GM12878 (cell line): ENCODE data around the gene TLNRD1. TPM values are rescaled to one million over a fixed set of nuclear protein-coding genes. Genes with fewer than 3 reads are reported as not detected.

Experiments used
- ATAC-seq: fragments of 200-7000 bp; cut with Tn5 transposase; 3 replicates; pipeline ENCODE4 v1.9.1; 2020; ENCODE audit warnings: mild to moderate bottlenecking, moderate library complexity
- BruUV-seq: library from RNA; stranded (reverse); fragments of 400-500 nt; replicated peaks from 2 replicates; lab custom pipeline; 2021; lab: Mats Ljungman, UMichigan
- CTCF ChIA-PET: fragments of 300-600 bp; sonication (Branson Sonifier 250); formaldehyde crosslinking; extraction: SDS; loops from one replicate; lab custom pipeline; 2021; ENCODE audit warnings: inconsistent platforms; lab: Yijun Ruan, JAX
- POLR2A ChIA-PET: fragments of 350-600 bp; formaldehyde crosslinking; extraction: SDS; loops from one replicate; lab custom pipeline; 2021; ENCODE audit warnings: inconsistent platforms; lab: Charles Lee
- RAD21 ChIA-PET: fragments of 300-600 bp; sonication (Branson Sonifier 250); formaldehyde crosslinking; loops from one replicate; lab custom pipeline; 2023; ENCODE audit warnings: antibody characterized with exemption; ENCODE audit not compliant: unreplicated experiment; lab: Charles Lee
- SMC1A ChIA-PET: fragments of 300-600 bp; sonication (Branson Sonifier 250); formaldehyde crosslinking; loops from one replicate; lab custom pipeline; 2023; ENCODE audit not compliant: unreplicated experiment, uncharacterized antibody; lab: Charles Lee
- DNase-seq: peaks from one replicate; pipeline ENCODE4 v3.0.0-alpha.2; 2011; ENCODE audit warnings: low read depth, low spot score
- FAIRE-seq: peaks from 3 replicates; lab custom pipeline; 2011; peaks lifted over from hg19 to GRCh38; lab: Jason Lieb, UNC
- H2AFZ ChIP-seq: 2 replicates; pipeline ENCODE4 v1.6.0; 2011; ENCODE audit warnings: low read depth, low read length, control low read depth; ENCODE audit not compliant: control insufficient read depth
- H3K27ac ChIP-seq: 2 replicates; pipeline ENCODE4 v1.5.1; 2011; ENCODE audit warnings: control low read depth; ENCODE audit not compliant: control insufficient read depth, insufficient read depth
- H3K27me3 ChIP-seq, 2 experiments: replicated peaks in 1 of 2; 2 replicates each; pipeline versions ENCODE4 v1.6.0 to v1.6.1; 2011; ENCODE audit warnings: low read length in 1 of 2; ENCODE audit not compliant: control insufficient read depth in 2 of 2, insufficient read depth in 2 of 2
- H3K36me3 ChIP-seq, 2 experiments: 2 replicates each; pipeline ENCODE4 v1.5.1; 2011; ENCODE audit warnings: low read length in 1 of 2; ENCODE audit not compliant: control insufficient read depth in 2 of 2, insufficient read depth in 2 of 2
- H3K4me1 ChIP-seq: 2 replicates; pipeline ENCODE4 v1.6.1; 2011; ENCODE audit warnings: mild to moderate bottlenecking, low read length, moderate library complexity, mixed read lengths; ENCODE audit not compliant: control insufficient read depth, insufficient read depth
- H3K4me2 ChIP-seq: 2 replicates; pipeline ENCODE4 v1.6.0; 2011; ENCODE audit warnings: control low read depth; ENCODE audit not compliant: control insufficient read depth, insufficient read depth
- H3K4me3 ChIP-seq: fragments of 200-600 bp; sonication (generic); 2 replicates; pipeline ENCODE4 v1.5.1; 2016
- H3K79me2 ChIP-seq: 2 replicates; pipeline ENCODE4 v1.6.0; 2011; ENCODE audit warnings: low read length; ENCODE audit not compliant: control insufficient read depth, insufficient read depth
- H3K9ac ChIP-seq: 2 replicates; pipeline ENCODE4 v1.8.0; 2011; ENCODE audit warnings: low read length, control low read depth, mixed read lengths; ENCODE audit not compliant: control insufficient read depth, insufficient read depth
- H3K9me3 ChIP-seq: replicated peaks from 3 replicates; pipeline ENCODE4 v1.5.1; 2011; ENCODE audit warnings: mild to moderate bottlenecking, low read length; ENCODE audit not compliant: control insufficient read depth, insufficient read depth
- H4K20me1 ChIP-seq: 2 replicates; pipeline ENCODE4 v1.6.0; 2011; ENCODE audit not compliant: control insufficient read depth, insufficient read depth
- CHD1 ChIP-seq: IDR thresholded peaks from 2 replicates; pipeline ENCODE4 v1.6.1; 2012; ENCODE audit warnings: low read depth, low read length, improper control_type of control experiment
- CREB1 ChIP-seq: IDR thresholded peaks from 2 replicates; pipeline ENCODE4 v1.6.1; 2012; ENCODE audit warnings: low read depth, mild to moderate bottlenecking, inconsistent platforms
- DPF2 ChIP-seq: fragments of 450-650 bp; IDR thresholded peaks from 2 replicates; pipeline ENCODE4 v1.6.1; 2017; ENCODE audit warnings: mild to moderate bottlenecking
- FOXM1 ChIP-seq: IDR thresholded peaks from 2 replicates; pipeline ENCODE4 v1.6.1; 2012; ENCODE audit warnings: low read depth, mild to moderate bottlenecking, inconsistent platforms, low read length, moderate library complexity
- GATAD2B ChIP-seq: fragments of 450-650 bp; conservative IDR thresholded peaks from 2 replicates; pipeline ENCODE4 v1.6.1; 2017; ENCODE audit warnings: low read depth, mild to moderate bottlenecking, moderate library complexity
- IKZF1 ChIP-seq: fragments of 450-650 bp; conservative IDR thresholded peaks from 2 replicates; pipeline ENCODE4 v1.6.1; 2017; ENCODE audit warnings: antibody characterized with exemption, mild to moderate bottlenecking
- MXI1 ChIP-seq: fragments of 150-350 bp; IDR thresholded peaks from 2 replicates; pipeline ENCODE4 v1.6.1; 2011; ENCODE audit warnings: low read depth, mild to moderate bottlenecking, inconsistent platforms, low read length, improper control_type of control experiment
- RAD21 ChIP-seq: IDR thresholded peaks from 2 replicates; pipeline ENCODE4 v1.6.1; 2011; ENCODE audit warnings: mild to moderate bottlenecking, low read depth, low read length, moderate library complexity; ENCODE audit not compliant: insufficient read depth
- RELA ChIP-seq: fragments of 450-650 bp; IDR thresholded peaks from 2 replicates; pipeline ENCODE4 v1.8.0; 2014; ENCODE audit warnings: borderline replicate concordance; ENCODE audit not compliant: partially characterized antibody
- SRF ChIP-seq, 2 experiments: IDR thresholded peaks; 2 replicates each; pipeline ENCODE4 v1.6.1; 2011; ENCODE audit warnings: low read depth in 2 of 2, low read length in 2 of 2, mild to moderate bottlenecking in 1 of 2, moderate library complexity in 1 of 2
- TAF1 ChIP-seq: IDR thresholded peaks from 2 replicates; pipeline ENCODE4 v1.6.1; 2011; ENCODE audit warnings: mild to moderate bottlenecking, low read depth, low read length, borderline replicate concordance
- TCF7 ChIP-seq: IDR thresholded peaks from 2 replicates; pipeline ENCODE4 v1.6.1; 2014; ENCODE audit warnings: antibody characterized with exemption, borderline replicate concordance
- WGBS: methylation state at CpG from one replicate; pipeline ENCODE4 v1.1.6; 2016; ENCODE audit warnings: low lambda C conversion rate; ENCODE audit not compliant: insufficient replicate concordance, insufficient coverage; ENCODE audit errors: missing lambda C conversion rate; 5-methylcytosine and 5-hydroxymethylcytosine counted together
- in situ Hi-C: fragments of 300-500 bp; cut with MboI; formaldehyde crosslinking; loops from 9 replicates; pipeline ENCODE4 v1.14.3; 2018; ENCODE audit warnings: mixed read lengths
- intact Hi-C: fragments of 100-400 bp; cut with micrococcal nuclease; formaldehyde crosslinking; loops from one replicate; pipeline ENCODE4 v1.14.2; 2022; ENCODE audit not compliant: unreplicated experiment
- polyA plus RNA-seq, 11 experiments: library from polyadenylated mRNA; depleted of rRNA in 4 of 11; unstranded in 6 of 11; stranded (reverse) in 5 of 11; fragments of >200 nt; fragmentation: Nextera tagmentation in 4 of 11; fragmentation: Illumina TruSeq in 1 of 11; extraction: Ambion mirVana in 4 of 11; extraction: Trizol in 1 of 11; gene quantifications; 1 replicate in 1 of 11; 2 replicates in 10 of 11; pipeline versions ENCODE4 v1.2.1 to v1.2.3, GENCODE V29; 2011 to 2016; ENCODE audit warnings: inconsistent platforms in 2 of 11, missing spikeins in 2 of 11, low read depth in 1 of 11
- total RNA-seq, 4 experiments: library from RNA; depleted of rRNA in 3 of 4; stranded (reverse); fragments of >200 nt in 3 of 4; fragmentation: Illumina TruSeq in 1 of 4; extraction: Trizol in 1 of 4; gene quantifications; 2 replicates each; pipeline versions ENCODE4 v1.2.1 to v1.2.3, GENCODE V29; 2013 to 2021
- TF ChIP-seq, protein P1 (sequence below): fragments of 450-650 bp; IDR thresholded peaks from 2 replicates; pipeline ENCODE4 v1.6.1; 2016; ENCODE audit warnings: mild to moderate bottlenecking
- TF ChIP-seq, protein P2 (sequence below): IDR thresholded peaks from 2 replicates; pipeline ENCODE4 v1.6.1; 2011; ENCODE audit warnings: low read depth, low read length, improper control_type of control experiment, borderline replicate concordance
- TF ChIP-seq, protein P3 (sequence below): IDR thresholded peaks from 2 replicates; pipeline ENCODE4 v1.6.1; 2012; ENCODE audit warnings: low read depth, low read length, improper control_type of control experiment
- TF ChIP-seq, protein P4 (sequence below): fragments of 450-650 bp; IDR thresholded peaks from 2 replicates; pipeline ENCODE4 v1.6.1; 2016; ENCODE audit warnings: mild to moderate bottlenecking, moderate library complexity, borderline replicate concordance

TLNRD1 gene
- total and polyA plus RNA-seq, 10 of the 15 experiments (the other 5 are each of a cell fraction or from before 2014, with no cell fraction given) = 2.5 to 44.8 (median 9.1) TPM

DNA sequence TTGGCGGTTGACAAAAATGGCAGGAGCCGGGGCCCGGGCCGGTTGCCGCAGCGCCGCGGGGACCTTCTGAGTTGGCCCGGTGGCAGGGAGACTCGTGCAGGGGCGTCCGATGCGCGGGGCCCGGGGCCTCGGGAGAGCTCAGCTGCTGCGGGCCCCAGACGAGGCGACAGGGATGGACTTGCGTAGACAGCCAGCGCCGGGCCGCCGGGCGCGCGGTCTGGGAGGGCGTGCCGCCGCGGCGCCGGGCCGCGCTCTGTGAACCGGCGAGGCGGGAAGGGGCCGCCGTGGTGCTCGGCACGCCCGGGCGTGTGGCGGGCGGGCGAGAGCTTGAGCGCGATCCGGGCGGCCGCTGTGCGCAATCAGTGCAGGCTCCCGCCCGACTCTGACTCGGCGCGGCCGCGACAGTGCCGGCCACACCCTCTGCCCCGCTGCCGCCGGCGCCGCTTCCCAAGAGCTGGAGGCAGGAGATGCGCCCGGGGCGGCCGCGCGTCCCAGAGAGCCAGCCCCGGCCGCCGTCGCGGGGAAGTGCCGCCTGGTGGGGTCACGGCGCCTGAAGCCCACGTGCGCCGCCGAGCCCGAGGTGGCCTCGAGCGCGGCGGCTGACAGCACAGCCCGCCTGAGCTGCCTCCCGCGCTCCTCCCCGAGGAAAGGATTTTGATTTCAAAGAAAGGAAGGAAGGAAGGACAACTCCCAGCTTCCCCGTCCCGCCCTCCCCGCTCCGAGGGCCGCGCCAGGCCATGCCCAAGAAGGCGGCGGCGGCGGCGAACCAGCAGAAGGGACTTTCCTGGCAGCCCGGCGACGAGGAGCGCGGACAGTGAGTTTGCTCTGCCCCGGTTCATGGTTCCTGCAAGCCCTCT lies 657 bp downstream of the TLNRD1 start:
- DNase-seq = no peak
- peak overlapping the region; percentile 92 for H3K27ac ChIP-seq
- peaks cover 0 to 3% of the 10 kb centered on the region in 2 experiments; a peak in 2 of 4 replicates for H3K36me3 ChIP-seq
- peak overlapping the region; percentile 92 for H3K9ac ChIP-seq
- no peak for FAIRE-seq
- H2AFZ ChIP-seq = peak overlapping the region; percentile 50
- ChIA-PET RAD21 (interaction anchor here (1.4 to 3.0 kb wide), 3 partner anchors 13 to 265 kb away, joined by 3 to 13 read pairs (median 6); no protein-coding TSS in a partner anchor), SMC1A (interaction anchor here (0.7 to 2.1 kb wide), 5 partner anchors 11 to 326 kb away, joined by 3 to 8 read pairs (median 3); no protein-coding TSS in a partner anchor), POLR2A (interaction anchor here (0.6 to 2.7 kb wide), 12 partner anchors 8 to 1136 kb away, joined by 3 to 12 read pairs (median 3); no protein-coding TSS in a partner anchor), CTCF (interaction anchor here (1.0 to 5.7 kb wide), 4 partner anchors 8 to 265 kb away, joined by 3 to 37 read pairs (median 4); no protein-coding TSS in a partner anchor)
- BruUV-seq = TSS peak; percentile 59
- peak overlapping the region; percentile 87 for H3K4me3 ChIP-seq
- no peaks in the 10 kb centered on the region for H3K27me3 ChIP-seq
- H3K4me2 ChIP-seq = peak overlapping the region; percentile 79; the same call in 1 of the 2 replicates
- 1% methylated on average over 91 of the region's 110 CpGs for WGBS
- H3K4me1 ChIP-seq = peaks cover 19% of the 10 kb centered on the region
- peak; percentile 49 for ATAC-seq
- in situ Hi-C loops = no loop called here
- H3K9me3 ChIP-seq = no peaks in the 10 kb centered on the region; the same call in 2 of the 3 replicates
- H3K79me2 ChIP-seq = peaks cover 42% of the 10 kb centered on the region
- H4K20me1 ChIP-seq = no peaks in the 10 kb centered on the region
- intact Hi-C loops = loop anchor here (2.0 kb wide), 2 partner anchors 51 to 291 kb away; no protein-coding TSS in a partner anchor
- TF ChIP-seq IKZF1 (peak; percentile 81), MXI1 (peak; percentile 6; the same call in 1 of the 2 replicates), CHD1 (no peak), RAD21 (no peak), DPF2 (peak; percentile 65), SRF (IDR thresholded peaks at IDR 0.05; ENCODE audit: low read depth in 2 of 2, low read length in 2 of 2) (0 out of 4 replicates have a peak, but pooled peaks of 1 of the 2 experiments have one; percentile 31), FOXM1 (no peak), TCF7 (no peak), RELA (no peak), CREB1 (0 out of 2 replicates have a peak, but pooled peaks have one; percentile 10), GATAD2B (no peak; the same call in 1 of the 2 replicates), TAF1 (no peak)
- TF ChIP-seq, protein P1, sequence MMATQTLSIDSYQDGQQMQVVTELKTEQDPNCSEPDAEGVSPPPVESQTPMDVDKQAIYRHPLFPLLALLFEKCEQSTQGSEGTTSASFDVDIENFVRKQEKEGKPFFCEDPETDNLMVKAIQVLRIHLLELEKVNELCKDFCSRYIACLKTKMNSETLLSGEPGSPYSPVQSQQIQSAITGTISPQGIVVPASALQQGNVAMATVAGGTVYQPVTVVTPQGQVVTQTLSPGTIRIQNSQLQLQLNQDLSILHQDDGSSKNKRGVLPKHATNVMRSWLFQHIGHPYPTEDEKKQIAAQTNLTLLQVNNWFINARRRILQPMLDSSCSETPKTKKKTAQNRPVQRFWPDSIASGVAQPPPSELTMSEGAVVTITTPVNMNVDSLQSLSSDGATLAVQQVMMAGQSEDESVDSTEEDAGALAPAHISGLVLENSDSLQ = no peak
- TF ChIP-seq, protein P2, sequence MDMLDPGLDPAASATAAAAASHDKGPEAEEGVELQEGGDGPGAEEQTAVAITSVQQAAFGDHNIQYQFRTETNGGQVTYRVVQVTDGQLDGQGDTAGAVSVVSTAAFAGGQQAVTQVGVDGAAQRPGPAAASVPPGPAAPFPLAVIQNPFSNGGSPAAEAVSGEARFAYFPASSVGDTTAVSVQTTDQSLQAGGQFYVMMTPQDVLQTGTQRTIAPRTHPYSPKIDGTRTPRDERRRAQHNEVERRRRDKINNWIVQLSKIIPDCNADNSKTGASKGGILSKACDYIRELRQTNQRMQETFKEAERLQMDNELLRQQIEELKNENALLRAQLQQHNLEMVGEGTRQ = no peak
- TF ChIP-seq, protein P3, sequence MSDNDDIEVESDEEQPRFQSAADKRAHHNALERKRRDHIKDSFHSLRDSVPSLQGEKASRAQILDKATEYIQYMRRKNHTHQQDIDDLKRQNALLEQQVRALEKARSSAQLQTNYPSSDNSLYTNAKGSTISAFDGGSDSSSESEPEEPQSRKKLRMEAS = peak; percentile 9; the same call in 1 of the 2 replicates
- TF ChIP-seq, protein P4, sequence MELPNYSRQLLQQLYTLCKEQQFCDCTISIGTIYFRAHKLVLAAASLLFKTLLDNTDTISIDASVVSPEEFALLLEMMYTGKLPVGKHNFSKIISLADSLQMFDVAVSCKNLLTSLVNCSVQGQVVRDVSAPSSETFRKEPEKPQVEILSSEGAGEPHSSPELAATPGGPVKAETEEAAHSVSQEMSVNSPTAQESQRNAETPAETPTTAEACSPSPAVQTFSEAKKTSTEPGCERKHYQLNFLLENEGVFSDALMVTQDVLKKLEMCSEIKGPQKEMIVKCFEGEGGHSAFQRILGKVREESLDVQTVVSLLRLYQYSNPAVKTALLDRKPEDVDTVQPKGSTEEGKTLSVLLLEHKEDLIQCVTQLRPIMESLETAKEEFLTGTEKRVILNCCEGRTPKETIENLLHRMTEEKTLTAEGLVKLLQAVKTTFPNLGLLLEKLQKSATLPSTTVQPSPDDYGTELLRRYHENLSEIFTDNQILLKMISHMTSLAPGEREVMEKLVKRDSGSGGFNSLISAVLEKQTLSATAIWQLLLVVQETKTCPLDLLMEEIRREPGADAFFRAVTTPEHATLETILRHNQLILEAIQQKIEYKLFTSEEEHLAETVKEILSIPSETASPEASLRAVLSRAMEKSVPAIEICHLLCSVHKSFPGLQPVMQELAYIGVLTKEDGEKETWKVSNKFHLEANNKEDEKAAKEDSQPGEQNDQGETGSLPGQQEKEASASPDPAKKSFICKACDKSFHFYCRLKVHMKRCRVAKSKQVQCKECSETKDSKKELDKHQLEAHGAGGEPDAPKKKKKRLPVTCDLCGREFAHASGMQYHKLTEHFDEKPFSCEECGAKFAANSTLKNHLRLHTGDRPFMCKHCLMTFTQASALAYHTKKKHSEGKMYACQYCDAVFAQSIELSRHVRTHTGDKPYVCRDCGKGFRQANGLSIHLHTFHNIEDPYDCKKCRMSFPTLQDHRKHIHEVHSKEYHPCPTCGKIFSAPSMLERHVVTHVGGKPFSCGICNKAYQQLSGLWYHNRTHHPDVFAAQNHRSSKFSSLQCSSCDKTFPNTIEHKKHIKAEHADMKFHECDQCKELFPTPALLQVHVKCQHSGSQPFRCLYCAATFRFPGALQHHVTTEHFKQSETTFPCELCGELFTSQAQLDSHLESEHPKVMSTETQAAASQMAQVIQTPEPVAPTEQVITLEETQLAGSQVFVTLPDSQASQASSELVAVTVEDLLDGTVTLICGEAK = no peak
